Left forelimb (tissue), 1 donor: ENCODE data around the gene NLGN2.

Experiments
- DNase-seq: peaks from one replicate; pipeline ENCODE4 v3.0.0-alpha.2; 2018; ENCODE audit warnings: low spot score

NLGN2 gene

GRCh38 chr17:7392696-7393612, 14.7 kb upstream of the NLGN2 start:
- no peak for DNase-seq

- DNase-seq, result no peak
These were observed 13.8 kb upstream of the NLGN2 start for GRCh38 chr17:7393613-7394451.

- peak; percentile 91 for DNase-seq
These were observed 13.0 kb upstream of the NLGN2 start, which contains the start of gene PLSCR3 for GRCh38 chr17:7394452-7395191. TSS of gene PLSCR3 (minus strand) at chr17:7394525. CDS start at chr17:7394110, 415 bp downstream.

DNA sequence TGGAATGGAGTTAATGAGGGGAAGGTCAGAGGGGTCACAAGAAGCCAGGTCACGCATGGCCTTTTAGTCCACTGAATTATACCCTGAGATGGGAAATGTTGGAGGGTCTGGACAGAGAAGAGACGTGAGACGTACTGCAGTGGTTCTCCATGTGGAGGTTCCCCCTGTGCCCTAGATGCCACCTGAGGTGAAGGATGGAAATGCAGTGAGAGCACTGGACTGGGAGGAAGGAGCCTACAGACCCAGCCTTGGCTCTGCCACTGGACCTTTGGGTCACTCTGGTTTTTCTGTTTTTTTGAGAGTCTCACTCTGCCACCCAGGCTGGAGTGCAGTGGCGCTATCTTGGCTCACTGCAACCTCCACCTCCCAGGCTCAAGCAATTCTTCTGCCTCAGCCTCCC, 11.5 kb upstream of the NLGN2 start:
- DNase-seq, result no peak

GRCh38 chr17:7398612-7399011, 9.0 kb upstream of the NLGN2 start:
- no peak for DNase-seq

DNA sequence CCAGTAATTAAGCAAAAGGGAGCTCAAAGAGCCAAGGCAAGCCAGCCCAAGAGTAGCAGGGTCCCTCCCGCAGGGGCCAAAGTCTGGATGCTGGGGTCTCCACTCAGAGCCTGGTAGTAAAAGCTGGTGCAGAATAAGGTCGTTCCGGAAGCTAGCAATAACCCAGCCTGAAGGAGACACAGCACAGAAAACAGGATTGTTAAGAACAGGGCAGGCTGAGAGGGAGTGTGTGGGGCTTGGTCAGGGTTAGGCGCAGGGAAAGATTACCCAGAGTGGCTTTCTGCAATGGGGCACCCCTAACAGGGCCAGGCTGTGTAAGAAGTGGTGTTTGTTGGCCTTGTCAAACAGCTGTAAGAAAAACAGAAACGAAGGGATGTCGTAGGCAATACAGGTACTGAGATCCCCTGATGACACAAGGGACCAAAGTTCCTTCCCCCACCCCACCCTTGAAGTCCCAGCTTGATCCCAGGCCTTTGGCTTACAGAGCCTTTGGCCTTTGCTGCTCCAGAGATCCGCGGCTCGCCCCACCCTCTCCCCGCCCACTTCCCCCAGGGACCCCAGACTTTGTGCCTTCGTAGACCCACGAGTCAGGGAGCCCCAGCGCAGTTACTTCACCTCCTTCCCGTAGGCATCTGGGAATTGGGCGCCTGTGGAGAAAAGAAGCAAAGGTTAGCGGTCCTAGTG, 4.5 kb upstream of the NLGN2 start:
- DNase-seq, result peak; percentile 83

GRCh38 chr17:7403727-7403976, 4.0 kb upstream of the NLGN2 start:
- no peak for DNase-seq

GRCh38 chr17:7403977-7404736, 3.5 kb upstream of the NLGN2 start, which contains the start of gene TMEM256:
TSS of gene TMEM256 (minus strand) at chr17:7404097. CDS start at chr17:7404084, 13 bp downstream.
- DNase-seq, result peak; percentile 99

GRCh38 chr17:7404737-7405349, 2.8 kb upstream of the NLGN2 start:
- peak; percentile 77 for DNase-seq

GRCh38 chr17:7405350-7406234, 2.1 kb upstream of the NLGN2 start:
- no peak for DNase-seq

- DNase-seq, result no peak
These were observed 1.3 kb upstream of the NLGN2 start for GRCh38 chr17:7406235-7406825.

- no peak for DNase-seq
These were observed 563 bp upstream of the NLGN2 start for GRCh38 chr17:7407082-7407481.

- DNase-seq, result no peak
These were observed 645 bp downstream of the NLGN2 start for GRCh38 chr17:7408252-7408727.

GRCh38 chr17:7408863-7409262, 1.2 kb downstream of the NLGN2 start:
- DNase-seq, result no peak

GRCh38 chr17:7409716-7410115, 2.1 kb downstream of the NLGN2 start:
- DNase-seq, result no peak

DNA sequence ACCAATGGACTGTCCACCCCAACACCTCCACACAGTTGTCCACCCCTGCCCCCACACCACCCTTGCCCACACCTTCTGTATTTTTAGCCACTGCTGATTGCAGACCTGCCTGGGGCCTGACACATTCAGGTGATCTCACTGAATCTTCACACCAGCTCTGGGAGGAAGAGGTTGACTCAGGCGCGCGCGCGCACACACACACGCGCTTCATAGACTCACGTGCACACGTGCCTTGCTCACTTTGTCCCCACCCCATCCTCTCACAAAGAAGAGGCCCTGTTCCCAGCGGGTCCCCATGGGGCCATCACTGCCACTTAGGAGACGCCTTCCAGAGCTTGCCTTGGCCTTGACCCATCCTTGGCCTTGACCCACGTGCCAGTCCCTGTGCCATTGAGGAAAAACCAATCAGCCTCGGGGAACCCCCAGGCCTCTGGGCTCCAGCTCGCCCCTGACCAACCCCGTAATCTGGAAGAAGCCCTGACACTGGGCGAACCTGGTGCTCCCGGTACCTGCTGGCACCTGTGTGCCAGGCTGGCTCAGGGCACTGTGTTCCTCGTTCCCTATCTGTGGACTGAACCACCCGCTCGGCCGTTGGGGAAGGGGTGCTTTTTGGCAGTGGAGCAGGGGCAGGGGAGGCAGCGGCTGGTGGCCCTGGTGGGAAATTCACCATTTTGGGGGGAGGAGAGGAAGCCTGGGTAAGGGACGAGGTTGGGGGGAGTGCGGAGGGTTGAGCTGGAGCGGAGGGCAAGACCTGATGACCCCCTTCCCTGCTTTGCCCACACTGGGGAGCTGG, 3.2 kb downstream of the NLGN2 start:
- DNase-seq, result no peak

- DNase-seq, result no peak
These were observed 3.7 kb downstream of the NLGN2 start for GRCh38 chr17:7411427-7411750.

DNA sequence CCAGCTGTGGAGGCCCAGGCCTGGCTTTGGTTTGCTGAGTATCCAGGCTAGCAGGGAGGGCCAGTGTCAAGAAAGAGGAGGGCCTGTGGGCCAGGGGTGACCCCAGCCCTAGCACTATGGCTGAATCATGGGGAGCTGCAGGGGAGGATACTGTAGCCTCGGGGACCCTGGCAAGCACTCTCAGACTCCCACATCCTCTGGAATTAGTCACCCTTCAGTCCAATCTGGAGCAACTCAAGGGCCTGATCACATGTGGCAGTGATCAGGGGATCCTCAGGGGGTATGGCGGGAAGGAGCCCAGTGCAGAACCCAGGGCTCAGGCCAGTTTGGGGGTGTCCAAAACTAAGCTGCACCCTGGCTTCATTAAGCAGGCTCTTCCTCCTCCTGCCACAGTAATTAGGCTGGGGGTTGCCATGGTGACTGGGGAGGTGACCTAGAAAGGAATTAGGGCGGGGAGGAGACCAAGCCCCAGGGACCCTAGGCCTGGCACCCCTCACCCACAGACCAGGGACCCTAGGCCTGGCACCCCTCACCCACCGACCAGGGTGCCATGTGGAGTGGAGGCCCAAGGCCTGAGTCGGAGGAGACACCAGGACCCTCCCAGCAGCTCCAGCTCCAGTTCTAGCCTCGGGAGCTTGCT, 5.8 kb downstream of the NLGN2 start:
- no peak for DNase-seq
